H1 (cell line): ENCODE results near the gene BCAR1. TPM values are rescaled to one million over a fixed set of nuclear protein-coding genes. Genes with fewer than 3 reads are reported as not detected.

Source experiments
- ATF3 ChIP-seq: IDR thresholded peaks from 2 replicates; pipeline ENCODE4 v1.6.1; 2011; ENCODE audit warnings: low read depth, mild to moderate bottlenecking, low read length; ENCODE audit not compliant: insufficient read depth
- GTF2F1 ChIP-seq: IDR thresholded peaks from 2 replicates; pipeline ENCODE4 v1.6.1; 2012; ENCODE audit warnings: low read depth, low read length, improper control_type of control experiment, borderline replicate concordance
- JUND ChIP-seq: IDR thresholded peaks from 2 replicates; pipeline ENCODE4 v1.6.1; 2011; ENCODE audit warnings: mild to moderate bottlenecking, improper control_type of control experiment, low read length
- MAFK ChIP-seq: IDR thresholded peaks from 2 replicates; pipeline ENCODE4 v1.6.1; 2012; ENCODE audit warnings: low read depth, mild to moderate bottlenecking, improper control_type of control experiment, low read length
- NANOG ChIP-seq: IDR thresholded peaks from 2 replicates; pipeline ENCODE4 v1.6.1; 2011; ENCODE audit warnings: low read length, low read depth, mild to moderate bottlenecking, inconsistent platforms; ENCODE audit not compliant: insufficient read depth, poor library complexity, severe bottlenecking
- SP4 ChIP-seq: IDR thresholded peaks from 2 replicates; pipeline ENCODE4 v1.6.1; 2012; ENCODE audit warnings: low read length, inconsistent platforms
- SRF ChIP-seq: IDR thresholded peaks from 2 replicates; pipeline ENCODE4 v1.6.1; 2011; ENCODE audit warnings: mild to moderate bottlenecking, low read depth, low read length, moderate library complexity
- SUZ12 ChIP-seq: fragments of 200-600 bp; sonication (generic); IDR thresholded peaks from 2 replicates; pipeline ENCODE4 v1.6.1; 2012; ENCODE audit warnings: mild to moderate bottlenecking, inconsistent platforms, low read length, moderate library complexity, mixed read lengths
- polyA plus RNA-seq, 7 experiments: library from polyadenylated mRNA; depleted of rRNA in 3 of 7; stranded (reverse) in 5 of 7; unstranded in 2 of 7; fragments of >200 nt in 5 of 7; fragments of 200-250 nt in 2 of 7; gene quantifications; 1 replicate in 5 of 7; 2 replicates in 1 of 7; 4 replicates in 1 of 7; pipeline versions ENCODE4 v1.2.1 to v1.2.3, GENCODE V29; 2011 to 2013; ENCODE audit warnings: missing spikeins in 2 of 7, mixed read lengths in 2 of 7
- total RNA-seq: library from RNA; stranded (reverse); fragmentation: NEBNext Ultra II Directional; extraction: Animal tissue kit (Norgen Biotek cat#: 25700); gene quantifications from 2 replicates; pipeline ENCODE4 v1.2.1, GENCODE V29; 2021

The BCAR1 gene
- total and polyA plus RNA-seq, 2 of the 8 experiments (the other 6 are each of a cell fraction or from before 2014, with no cell fraction given): 59.8 to 105 TPM

- TF ChIP-seq MAFK: no peak
- TF ChIP-seq GTF2F1: no peak
- no peak for TF ChIP-seq SUZ12
- TF ChIP-seq ATF3: no peak
- TF ChIP-seq NANOG: peak; percentile 61
- 0 out of 2 replicates have a peak, but pooled peaks have one; percentile 12 for TF ChIP-seq JUND
- TF ChIP-seq SRF: peak; percentile 58
- no peak for TF ChIP-seq SP4
Observed at GRCh38 chr16:75252946-75253911, 1.8 kb upstream of the BCAR1 start (continued).
